ENCODE results near the gene ZNF226. TPM values are rescaled to one million over a fixed set of nuclear protein-coding genes. Genes with fewer than 3 reads are reported as not detected.
"Not testable (repeated sequence)": the region's sequence is repeated elsewhere in the genome, so short reads cannot be mapped to it uniquely, and the experiment has no call there.

The ZNF226 gene
- total RNA-seq, result 10 to 100 TPM in 5 of 6 donors, 1 to 10 TPM in 1; 6.8 to 25.8 (median 14.4) TPM

GRCh38 chr19:44164673-44165512, at the start of gene ZNF226:
Gene ZNF226, plus strand, starts transcription at chr19:44165100. Its CDS starts 4,981 bp downstream, at chr19:44170081.
- peaks cover 14 to 35% (median 22%) of the 10 kb centered on the region in 4 donors for H3K36me3 ChIP-seq
- peaks cover 23 to 78% (median 59%) of the 10 kb centered on the region in 4 donors for H3K9me3 ChIP-seq
- ATAC-seq (ENCODE audit: low FRiP score in 2 of 2) (peak; percentile 99 to 100), DNase-seq (peak in 1 of 2 donors; percentile 97)
- H3K27me3 ChIP-seq, result no peaks in the 10 kb centered on the region
- peak within 1 kb of the TSS; percentile 78 to 89 (median 84) for H3K27ac ChIP-seq
- TF ChIP-seq EP300 (IDR thresholded peaks at IDR 0.05) (no peak), POLR2AphosphoS5 (IDR thresholded peaks at IDR 0.05) (peak; percentile 87 to 91), POLR2A (IDR thresholded peaks at IDR 0.05) (peak in 2 of 4 donors; percentile 9 to 52)
- TF ChIP-seq, protein P1, sequence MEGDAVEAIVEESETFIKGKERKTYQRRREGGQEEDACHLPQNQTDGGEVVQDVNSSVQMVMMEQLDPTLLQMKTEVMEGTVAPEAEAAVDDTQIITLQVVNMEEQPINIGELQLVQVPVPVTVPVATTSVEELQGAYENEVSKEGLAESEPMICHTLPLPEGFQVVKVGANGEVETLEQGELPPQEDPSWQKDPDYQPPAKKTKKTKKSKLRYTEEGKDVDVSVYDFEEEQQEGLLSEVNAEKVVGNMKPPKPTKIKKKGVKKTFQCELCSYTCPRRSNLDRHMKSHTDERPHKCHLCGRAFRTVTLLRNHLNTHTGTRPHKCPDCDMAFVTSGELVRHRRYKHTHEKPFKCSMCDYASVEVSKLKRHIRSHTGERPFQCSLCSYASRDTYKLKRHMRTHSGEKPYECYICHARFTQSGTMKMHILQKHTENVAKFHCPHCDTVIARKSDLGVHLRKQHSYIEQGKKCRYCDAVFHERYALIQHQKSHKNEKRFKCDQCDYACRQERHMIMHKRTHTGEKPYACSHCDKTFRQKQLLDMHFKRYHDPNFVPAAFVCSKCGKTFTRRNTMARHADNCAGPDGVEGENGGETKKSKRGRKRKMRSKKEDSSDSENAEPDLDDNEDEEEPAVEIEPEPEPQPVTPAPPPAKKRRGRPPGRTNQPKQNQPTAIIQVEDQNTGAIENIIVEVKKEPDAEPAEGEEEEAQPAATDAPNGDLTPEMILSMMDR (IDR thresholded peaks at IDR 0.05), result no peak
- H3K4me1 ChIP-seq, result peaks cover 0 to 21% (median 9%) of the 10 kb centered on the region in 4 donors
- peak within 1 kb of the TSS; percentile 53 to 83 (median 80) for H3K4me3 ChIP-seq
- 1% methylated on average over 32 of the region's 32 CpGs for WGBS, 2 donors

- peaks cover 27 to 98% (median 72%) of the 10 kb centered on the region in 4 donors for H3K36me3 ChIP-seq
- peaks cover 13 to 47% (median 43%) of the 10 kb centered on the region in 4 donors for H3K9me3 ChIP-seq
- DNase-seq; H3K27me3 ChIP-seq; H3K27ac ChIP-seq; H3K4me3 ChIP-seq; ATAC-seq (ENCODE audit: low FRiP score in 2 of 2); H3K4me1 ChIP-seq: not testable (repeated sequence)
- 95 to 99% methylated on average over 4 of the region's 4 CpGs for WGBS, 2 donors
These were observed 43.7 kb upstream of the ZNF226 start for GRCh38 chr19:44121162-44121561.

GRCh38 chr19:44131955-44132354, 32.9 kb upstream of the ZNF226 start:
- Histone ChIP-seq H3K36me3 (peaks cover 15 to 44% (median 36%) of the 10 kb centered on the region in 4 donors), H3K4me3 (no peak overlapping the region), H3K27ac (no peak overlapping the region), H3K4me1 (no peaks in the 10 kb centered on the region), H3K9me3 (peaks cover 19 to 81% (median 68%) of the 10 kb centered on the region in 4 donors), H3K27me3 (no peaks in the 10 kb centered on the region)
- TF ChIP-seq EP300 (IDR thresholded peaks at IDR 0.05), result no peak
- no peak for TF ChIP-seq POLR2A (IDR thresholded peaks at IDR 0.05)
- TF ChIP-seq POLR2AphosphoS5 (IDR thresholded peaks at IDR 0.05), result no peak
- no peak for DNase-seq
- WGBS, 2 donors, result 95 to 97% methylated on average over 5 of the region's 5 CpGs
- ATAC-seq (ENCODE audit: low FRiP score in 2 of 2), result no peak

DNA sequence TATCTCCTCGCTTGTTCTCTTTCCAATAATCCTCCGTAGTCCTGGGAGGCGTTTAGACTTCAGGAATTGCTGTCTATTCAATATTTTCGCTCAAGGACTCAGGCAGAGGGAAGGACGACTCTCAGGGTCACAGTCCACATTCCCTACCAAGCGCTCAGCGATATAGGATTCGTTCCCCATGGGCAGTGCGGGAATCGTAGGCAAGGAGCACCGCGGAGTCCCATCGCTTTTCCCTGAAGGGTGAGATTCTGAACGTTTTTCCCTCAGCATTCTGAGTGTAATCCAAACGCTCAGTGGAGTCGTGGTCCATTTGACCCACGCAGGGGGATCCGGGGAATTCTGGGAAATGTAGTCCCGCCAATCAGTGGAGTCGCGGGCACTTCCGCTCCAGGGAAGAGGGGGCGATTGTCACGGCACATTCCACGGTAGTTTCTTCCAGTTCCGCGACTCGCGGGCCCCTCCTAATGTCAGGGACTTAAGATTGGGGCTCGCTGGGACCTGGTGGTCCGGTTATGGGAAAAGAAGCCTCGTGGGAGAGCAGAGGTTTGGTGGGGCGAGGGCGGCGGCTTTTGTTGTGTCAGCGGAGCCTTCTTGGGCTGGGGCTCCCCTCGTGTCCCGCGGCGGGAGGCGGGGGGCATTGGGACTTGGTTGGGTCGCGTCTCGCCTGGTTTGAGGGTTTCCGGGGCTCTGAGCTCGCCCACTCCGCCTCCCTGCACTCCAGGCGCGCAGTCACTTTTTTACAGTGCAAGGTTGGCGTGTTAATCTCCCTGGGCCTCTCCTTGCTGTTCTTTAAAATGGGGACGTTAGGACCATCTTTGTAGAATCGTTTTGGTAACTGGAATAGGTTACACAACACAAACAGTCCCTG, 23.5 kb upstream of the ZNF226 start, which contains the start of gene ZNF234:
ZNF234 (plus strand) TSS at position 364 of the 868 bp plus-strand sequence. CDS start 3,079 bp downstream, outside the sequence.
- WGBS, 2 donors, result 3% methylated on average over 18 to 45 of the region's 52 CpGs
- Histone ChIP-seq H3K27me3 (no peaks in the 10 kb centered on the region), H3K9me3 (no peaks in the 10 kb centered on the region), H3K4me3 (peak within 1 kb of the TSS; percentile 69 to 99 (median 82)), H3K36me3 (peaks cover 2 to 23% (median 9%) of the 10 kb centered on the region in 4 donors), H3K27ac (peak within 1 kb of the TSS; percentile 48 to 82 (median 78)), H3K4me1 (peaks cover 5 to 26% (median 17%) of the 10 kb centered on the region in 4 donors)
- DNase-seq (peak; percentile 84 to 85), ATAC-seq (ENCODE audit: low FRiP score in 2 of 2) (peak; percentile 94 to 99)
- TF ChIP-seq EP300 (IDR thresholded peaks at IDR 0.05) (peak in 1 of 4 donors; percentile 2), POLR2A (IDR thresholded peaks at IDR 0.05) (peak in 1 of 4 donors; percentile 54), POLR2AphosphoS5 (IDR thresholded peaks at IDR 0.05) (peak; percentile 60 to 75)
- TF ChIP-seq, protein P1 (IDR thresholded peaks at IDR 0.05), result no peak

DNA sequence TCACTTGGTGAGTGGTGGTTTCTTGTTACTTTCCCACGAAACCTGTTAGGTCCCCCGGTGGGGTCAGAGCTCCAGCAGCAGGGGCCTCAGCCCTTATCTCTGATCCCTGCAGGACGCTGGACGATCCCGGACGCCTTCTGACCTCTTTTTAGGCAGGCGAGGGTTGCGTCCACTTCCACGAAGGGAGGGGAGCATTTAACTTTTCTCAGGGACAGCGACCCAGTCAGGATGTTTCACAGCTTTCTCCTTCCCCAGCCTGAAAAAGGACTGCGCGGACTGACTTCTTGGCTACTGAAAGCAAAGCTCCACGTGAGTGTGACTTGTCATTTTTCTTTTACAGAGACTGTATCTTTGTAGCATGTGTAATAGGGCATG, 22.9 kb upstream of the ZNF226 start:
- peaks cover 3 to 27% (median 10%) of the 10 kb centered on the region in 4 donors for H3K36me3 ChIP-seq
- no peaks in the 10 kb centered on the region for H3K27me3 ChIP-seq
- H3K27ac ChIP-seq, result peak overlapping the region in 3 of 4 donors; percentile 48 to 82 (median 77)
- 10 to 17% methylated on average over 12 to 13 of the region's 13 CpGs for WGBS, 2 donors
- peaks cover 5 to 26% (median 17%) of the 10 kb centered on the region in 4 donors for H3K4me1 ChIP-seq
- DNase-seq (no peak), ATAC-seq (ENCODE audit: low FRiP score in 2 of 2) (peak in 1 of 2 donors; percentile 21)
- peak overlapping the region; percentile 69 to 99 (median 82) for H3K4me3 ChIP-seq
- no peaks in the 10 kb centered on the region for H3K9me3 ChIP-seq
- TF ChIP-seq EP300 (IDR thresholded peaks at IDR 0.05), result no peak
- TF ChIP-seq POLR2AphosphoS5 (IDR thresholded peaks at IDR 0.05), result no peak
- TF ChIP-seq POLR2A (IDR thresholded peaks at IDR 0.05), result no peak
- TF ChIP-seq, protein P1 (IDR thresholded peaks at IDR 0.05), result no peak

Data from upper lobe of left lung (tissue), 6 donors.